Measurements from ENCODE around the gene SPATA31D1.

SPATA31D1 gene

GRCh38 chr9:82022121-82022520 lies 33.5 kb downstream of the SPATA31D1 start:
- no peak for DNase-seq (ENCODE audit: low read depth in 2 of 2)

- DNase-seq (ENCODE audit: low read depth in 2 of 2) = no peak
Observed at GRCh38 chr9:82024908-82025307, 36.3 kb downstream of the SPATA31D1 start.

GRCh38 chr9:82031538-82032280 lies 43.1 kb downstream of the SPATA31D1 start:
- peak; percentile 10 to 29 for DNase-seq (ENCODE audit: low read depth in 2 of 2)

GRCh38 chr9:82034956-82035731 lies 46.6 kb downstream of the SPATA31D1 start:
- no peak for DNase-seq (ENCODE audit: low read depth in 2 of 2)

GRCh38 chr9:82036086-82036485 lies 47.5 kb downstream of the SPATA31D1 start:
- no peak for DNase-seq (ENCODE audit: low read depth in 2 of 2)

- DNase-seq (ENCODE audit: low read depth in 2 of 2) = no peak
Observed at GRCh38 chr9:82037126-82037525, 48.6 kb downstream of the SPATA31D1 start.

- no peak for DNase-seq (ENCODE audit: low read depth in 2 of 2)
Observed at GRCh38 chr9:82038897-82039296, 50.3 kb downstream of the SPATA31D1 start.
